Psoas muscle (tissue), 8 donors: ENCODE results near the gene PCDH9. TPM values are rescaled to one million over a fixed set of nuclear protein-coding genes. Genes with fewer than 3 reads are reported as not detected.

Source experiments
- ATAC-seq, 4 donors: fragments of 200-7000 bp; cut with Tn5 transposase; one replicate each; pipeline ENCODE4 v1.9.1; 2020; ENCODE audit warnings: moderate library complexity in 3 of 4, mild to moderate bottlenecking in 2 of 4
- DNase-seq, 2 donors: peaks; one replicate each; pipeline ENCODE4 v3.0.0-alpha.2; 2020
- H3K27ac ChIP-seq: fragments of 200-600 bp; one replicate; pipeline ENCODE4 v1.8.0; 2022
- H3K27me3 ChIP-seq, 3 donors: fragments of 200-600 bp in 1 of 3; one replicate each; pipeline versions ENCODE4 v1.6.1 to v1.8.0; 2013 to 2022; ENCODE audit warnings: low read length in 2 of 3, mild to moderate bottlenecking in 2 of 3, moderate library complexity in 1 of 3; ENCODE audit not compliant: insufficient read depth in 3 of 3
- H3K36me3 ChIP-seq, 2 donors: fragments of 200-600 bp in 1 of 2; one replicate each; pipeline versions ENCODE4 v1.6.1 to v1.8.0; 2013 to 2022; ENCODE audit warnings: low read depth in 1 of 2, mild to moderate bottlenecking in 1 of 2, moderate library complexity in 1 of 2; ENCODE audit not compliant: insufficient read depth in 1 of 2
- H3K4me1 ChIP-seq: fragments of 200-600 bp; one replicate; pipeline ENCODE4 v1.8.0; 2022
- H3K4me3 ChIP-seq: fragments of 200-600 bp; one replicate; pipeline ENCODE4 v1.8.0; 2022; ENCODE audit warnings: mild to moderate bottlenecking
- H3K9me3 ChIP-seq: fragments of 200-600 bp; one replicate; pipeline ENCODE4 v1.8.0; 2022
- whole genome bisulfite sequencing, 3 donors: extraction: QIAGEN DNeasy Blood & Tissue Kit; methylation state at CpG; one replicate each; pipeline versions ENCODE4 v1.1.6 to v1.1.7; 2013; 5-methylcytosine and 5-hydroxymethylcytosine counted together
- intact Hi-C, 2 donors: fragments of 100-400 bp; cut with DNase I; formaldehyde crosslinking; loops; one replicate each; pipeline versions ENCODE4 v1.11.0 to v1.14.2; 2022
- polyA plus RNA-seq, 3 donors: library from polyadenylated mRNA; stranded (reverse); fragments of 200-250 nt; gene quantifications; one replicate each; pipeline ENCODE4 v1.2.3, GENCODE V29; 2013
- total RNA-seq, 4 donors: library from RNA; stranded (reverse); fragmentation: NEBNext Ultra II Directional in 2 of 4; extraction: Animal tissue kit (Norgen Biotek cat#: 25700) in 2 of 4; gene quantifications; one replicate each; pipeline versions ENCODE4 v1.2.1 to v1.2.4, GENCODE V29; 2021 to 2023
- TF ChIP-seq, protein P1 (sequence below): fragments of 200-600 bp; IDR thresholded peaks from one replicate; pipeline ENCODE4 v1.8.0; 2022; ENCODE audit warnings: antibody characterized with exemption
- donor health status: healthy with polysubstance abuse.
- donor health status: DM: no; HTN: no; CAD: no; lungs with moderate emphysema.
- donor health status: Bipolar disorder and iron deficiency.
- donor health status: healthy.
- donor health status: DM: yes; HTN: yes; CAD: no.
- donor health status: DM: no; HTN: no; CAD: no.
- donor health status: DM: no; HTN: no; CAD: no.
- donor health status: DM: yes; HTN: yes; CAD: no.

Gene PCDH9
- total and polyA plus RNA-seq, 7 donors: 0.27 to 4.9 (median 2.1) TPM

- no peaks in the 10 kb centered on the region for H3K9me3 ChIP-seq
- ATAC-seq (no peak), DNase-seq (no peak)
- TF ChIP-seq, protein P1, sequence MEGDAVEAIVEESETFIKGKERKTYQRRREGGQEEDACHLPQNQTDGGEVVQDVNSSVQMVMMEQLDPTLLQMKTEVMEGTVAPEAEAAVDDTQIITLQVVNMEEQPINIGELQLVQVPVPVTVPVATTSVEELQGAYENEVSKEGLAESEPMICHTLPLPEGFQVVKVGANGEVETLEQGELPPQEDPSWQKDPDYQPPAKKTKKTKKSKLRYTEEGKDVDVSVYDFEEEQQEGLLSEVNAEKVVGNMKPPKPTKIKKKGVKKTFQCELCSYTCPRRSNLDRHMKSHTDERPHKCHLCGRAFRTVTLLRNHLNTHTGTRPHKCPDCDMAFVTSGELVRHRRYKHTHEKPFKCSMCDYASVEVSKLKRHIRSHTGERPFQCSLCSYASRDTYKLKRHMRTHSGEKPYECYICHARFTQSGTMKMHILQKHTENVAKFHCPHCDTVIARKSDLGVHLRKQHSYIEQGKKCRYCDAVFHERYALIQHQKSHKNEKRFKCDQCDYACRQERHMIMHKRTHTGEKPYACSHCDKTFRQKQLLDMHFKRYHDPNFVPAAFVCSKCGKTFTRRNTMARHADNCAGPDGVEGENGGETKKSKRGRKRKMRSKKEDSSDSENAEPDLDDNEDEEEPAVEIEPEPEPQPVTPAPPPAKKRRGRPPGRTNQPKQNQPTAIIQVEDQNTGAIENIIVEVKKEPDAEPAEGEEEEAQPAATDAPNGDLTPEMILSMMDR: no peak
- no peaks in the 10 kb centered on the region for H3K27me3 ChIP-seq
- no peak overlapping the region for H3K27ac ChIP-seq
- H3K4me1 ChIP-seq: no peaks in the 10 kb centered on the region
- intact Hi-C loops: no loop called here
- H3K36me3 ChIP-seq: no peaks in the 10 kb centered on the region
- H3K4me3 ChIP-seq: no peak overlapping the region
- 57 to 71% (median 68%) methylated on average over 3 of the region's 3 CpGs for WGBS, 3 donors
Measured at GRCh38 chr13:67117010-67117550, 113.1 kb downstream of the PCDH9 start.

DNA sequence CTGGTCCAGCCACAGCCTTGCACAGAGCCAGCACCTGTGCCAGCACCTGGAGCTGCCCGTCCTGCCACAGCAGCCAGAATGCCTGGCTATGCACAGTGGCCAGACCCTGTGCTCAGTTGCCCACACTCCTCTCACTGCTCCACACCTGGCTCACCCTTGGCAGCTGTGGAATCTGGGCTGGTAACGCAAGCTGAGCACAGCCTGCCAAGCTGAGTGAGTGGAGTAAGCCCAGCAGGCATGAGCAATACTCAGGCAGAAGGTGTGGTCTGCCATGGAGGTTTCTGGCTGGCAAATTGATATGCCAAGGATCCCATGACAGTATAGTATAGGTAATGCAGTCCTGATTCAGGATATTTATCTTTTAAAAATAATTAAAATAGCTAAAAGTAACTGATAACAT, 122.2 kb downstream of the PCDH9 start:
- no peak overlapping the region for H3K27ac ChIP-seq
- no peak overlapping the region for H3K4me3 ChIP-seq
- TF ChIP-seq, protein P1: no peak
- no peaks in the 10 kb centered on the region for H3K36me3 ChIP-seq
- no peaks in the 10 kb centered on the region for H3K27me3 ChIP-seq
- intact Hi-C loops: no loop called here
- ATAC-seq (peak in 1 of 4 donors; percentile 51), DNase-seq (peak in 1 of 2 donors; percentile 24)
- no peaks in the 10 kb centered on the region for H3K9me3 ChIP-seq
- no peaks in the 10 kb centered on the region for H3K4me1 ChIP-seq
- 56 to 79% (median 67%) methylated on average over 2 of the region's 2 CpGs for WGBS, 3 donors

- Histone ChIP-seq H3K27ac (no peak overlapping the region), H3K4me1 (no peaks in the 10 kb centered on the region), H3K36me3 (no peaks in the 10 kb centered on the region), H3K4me3 (no peak overlapping the region), H3K9me3 (no peaks in the 10 kb centered on the region), H3K27me3 (no peaks in the 10 kb centered on the region)
- DNase-seq (no peak), ATAC-seq (no peak)
- intact Hi-C loops: no loop called here
- 76 to 86% (median 82%) methylated on average over 5 to 6 of the region's 6 CpGs for WGBS, 3 donors
- TF ChIP-seq, protein P1: no peak
Measured at GRCh38 chr13:67106502-67107057, 123.6 kb downstream of the PCDH9 start.

- TF ChIP-seq, protein P1: no peak
- Histone ChIP-seq H3K4me3 (no peak overlapping the region), H3K27me3 (no peaks in the 10 kb centered on the region), H3K27ac (no peak overlapping the region), H3K4me1 (no peaks in the 10 kb centered on the region), H3K9me3 (no peaks in the 10 kb centered on the region), H3K36me3 (no peaks in the 10 kb centered on the region)
- no peak for DNase-seq
- intact Hi-C loops: no loop called here
- ATAC-seq: no peak
- WGBS, 3 donors: 67 to 77% (median 73%) methylated on average over 4 of the region's 4 CpGs
Measured at GRCh38 chr13:67101730-67102467, 128.2 kb downstream of the PCDH9 start.
